DOHH2 (cell line): ENCODE data around the gene IFT57.

Source experiments
- H3F3A ChIP-seq: fragments of 200-600 bp; sonication (generic), shearing (Covaris generic); 2 replicates; pipeline ENCODE4 v1.6.0; 2016; ENCODE audit warnings: antibody characterized with exemption, mild to moderate bottlenecking; ENCODE audit not compliant: control insufficient read depth, insufficient read depth
- H3K27ac ChIP-seq: fragments of 200-600 bp; sonication (generic); 2 replicates; pipeline ENCODE4 v1.5.1; 2014; ENCODE audit warnings: low read depth, mild to moderate bottlenecking, low read length, moderate library complexity
- H3K27me3 ChIP-seq: fragments of 200-600 bp; sonication (generic); 2 replicates; pipeline ENCODE4 v1.6.1; 2014; ENCODE audit warnings: mild to moderate bottlenecking, low read length, mixed read lengths; ENCODE audit not compliant: control insufficient read depth
- H3K36me3 ChIP-seq: fragments of 200-600 bp; sonication (generic); 2 replicates; pipeline ENCODE4 v1.6.1; 2014; ENCODE audit warnings: mild to moderate bottlenecking, low read length, moderate library complexity, mixed read lengths; ENCODE audit not compliant: control insufficient read depth
- H3K4me1 ChIP-seq: fragments of 200-600 bp; sonication (generic); 2 replicates; pipeline ENCODE4 v1.6.1; 2014; ENCODE audit warnings: mild to moderate bottlenecking, low read length, mixed read lengths; ENCODE audit not compliant: control insufficient read depth
- H3K4me2 ChIP-seq: fragments of 200-600 bp; sonication (generic); 2 replicates; pipeline ENCODE4 v1.6.0; 2014; ENCODE audit warnings: mild to moderate bottlenecking, low read length, moderate library complexity
- H3K4me3 ChIP-seq: fragments of 200-600 bp; sonication (generic); 2 replicates; pipeline ENCODE4 v1.5.1; 2014; ENCODE audit warnings: mild to moderate bottlenecking, low read length, mixed read lengths
- H3K79me2 ChIP-seq: fragments of 200-600 bp; sonication (generic); 2 replicates; pipeline ENCODE4 v1.6.1; 2014; ENCODE audit warnings: mild to moderate bottlenecking, low read length, mixed read lengths; ENCODE audit not compliant: control insufficient read depth
- H3K9me2 ChIP-seq: fragments of 200-600 bp; sonication (generic); replicated peaks from 2 replicates; pipeline ENCODE4 v1.6.1; 2014; ENCODE audit warnings: mild to moderate bottlenecking, low read length, mixed read lengths; ENCODE audit not compliant: control insufficient read depth
- H3K9me3 ChIP-seq: fragments of 200-600 bp; sonication (generic); 2 replicates; pipeline ENCODE4 v1.6.1; 2014; ENCODE audit warnings: antibody characterized with exemption, low read length, mixed read lengths; ENCODE audit not compliant: control insufficient read depth, insufficient read depth
- H4K20me1 ChIP-seq: fragments of 200-600 bp; sonication (generic); 2 replicates; pipeline ENCODE4 v1.6.0; 2014; ENCODE audit warnings: low read depth, mild to moderate bottlenecking, antibody characterized with exemption, low read length, moderate library complexity; ENCODE audit not compliant: control insufficient read depth, insufficient read depth
- CTCF ChIP-seq: fragments of 200-600 bp; sonication (generic); IDR thresholded peaks from one replicate; pipeline ENCODE4 v1.5.1; 2014; ENCODE audit warnings: antibody characterized with exemption, mild to moderate bottlenecking, low read depth, low read length; ENCODE audit not compliant: poor library complexity, severe bottlenecking
- EZH2phosphoT487 ChIP-seq: fragments of 200-600 bp; sonication (generic); IDR thresholded peaks from 2 replicates; pipeline ENCODE4 v1.6.1; 2017; ENCODE audit warnings: borderline replicate concordance, mild to moderate bottlenecking, antibody characterized with exemption, low read length, moderate library complexity, mixed read lengths

Gene IFT57

GRCh38 chr3:108126348-108126747, 95.9 kb downstream of the IFT57 start:
- Histone ChIP-seq H3K9me2 (no peaks in the 10 kb centered on the region), H3K4me1 (peaks cover 89% of the 10 kb centered on the region), H3K27me3 (no peaks in the 10 kb centered on the region), H3K27ac (peak overlapping the region; percentile 100), H3K4me3 (peak overlapping the region; percentile 97), H3K36me3 (peaks cover 58% of the 10 kb centered on the region), H3K4me2 (peak overlapping the region; percentile 100), H4K20me1 (peaks cover 14% of the 10 kb centered on the region), H3K9me3 (no peaks in the 10 kb centered on the region), H3F3A (peaks cover 34% of the 10 kb centered on the region), H3K79me2 (peaks cover 64% of the 10 kb centered on the region)
- no peak for TF ChIP-seq CTCF
- TF ChIP-seq EZH2phosphoT487: no peak

GRCh38 chr3:108125550-108126071, 96.6 kb downstream of the IFT57 start:
- Histone ChIP-seq H3K27me3 (no peaks in the 10 kb centered on the region), H3K4me1 (peaks cover 88% of the 10 kb centered on the region), H3K4me3 (peak overlapping the region; percentile 97), H3F3A (peaks cover 37% of the 10 kb centered on the region), H3K27ac (peak overlapping the region; percentile 100), H4K20me1 (peaks cover 7% of the 10 kb centered on the region), H3K4me2 (peak overlapping the region; percentile 100), H3K9me3 (no peaks in the 10 kb centered on the region), H3K36me3 (peaks cover 51% of the 10 kb centered on the region), H3K79me2 (peaks cover 56% of the 10 kb centered on the region), H3K9me2 (no peaks in the 10 kb centered on the region)
- TF ChIP-seq EZH2phosphoT487 (no peak), CTCF (no peak)

GRCh38 chr3:108125153-108125543, 97.1 kb downstream of the IFT57 start:
- H3K36me3 ChIP-seq: peaks cover 47% of the 10 kb centered on the region
- peak overlapping the region; percentile 97 for H3K4me3 ChIP-seq
- H3F3A ChIP-seq: peaks cover 36% of the 10 kb centered on the region
- no peak for TF ChIP-seq EZH2phosphoT487
- no peak for TF ChIP-seq CTCF
- no peaks in the 10 kb centered on the region for H3K9me3 ChIP-seq
- peaks cover 52% of the 10 kb centered on the region for H3K79me2 ChIP-seq
- peaks cover 85% of the 10 kb centered on the region for H3K4me1 ChIP-seq
- H4K20me1 ChIP-seq: 0 out of 2 replicates have a peak, but pooled peaks cover 4% of the 10 kb centered on the region
- no peaks in the 10 kb centered on the region for H3K9me2 ChIP-seq
- no peaks in the 10 kb centered on the region for H3K27me3 ChIP-seq
- peak overlapping the region; percentile 100 for H3K27ac ChIP-seq
- H3K4me2 ChIP-seq: peak overlapping the region; percentile 100
